Pericardium fibroblast (primary cell): ENCODE measurements around the gene CYP4Z1. TPM values are rescaled to one million over a fixed set of nuclear protein-coding genes. Genes with fewer than 3 reads are reported as not detected.

ENCODE experiments used
- total RNA-seq: library from RNA; depleted of rRNA; stranded (reverse); fragments of >200 nt; gene quantifications from 2 replicates; pipeline ENCODE4 v1.2.3, GENCODE V29; 2015

The CYP4Z1 gene
- total RNA-seq = not detected in 2 replicates

GRCh38 chr1:47067097-47067594 lies at the start of gene CYP4Z1:
CYP4Z1 (plus strand) TSS chr1:47067231; CDS start chr1:47067491, 260 bp downstream.

GRCh38 chr1:47023268-47024140 lies 43.5 kb upstream of the CYP4Z1 start, which contains the start of gene CYP4X1:
CYP4X1 (plus strand) TSS chr1:47023669; CDS start chr1:47023818, 149 bp downstream.

GRCh38 chr1:47137198-47137597 lies 70.2 kb downstream of the CYP4Z1 start, which contains the start of gene CYP4A22:
CYP4A22 (plus strand) TSS chr1:47137441; CDS start chr1:47137486, 45 bp downstream.

Other genes with a start within 250 kb of the CYP4Z1 start
- gene CYP4A11, start 125.8 kb upstream of the CYP4Z1 start, total RNA-seq = not detected in 2 replicates
- 1.4 and 2.9 TPM in 2 replicates for gene CYP4X1, start 43.6 kb upstream of the CYP4Z1 start, total RNA-seq
- not detected in 2 replicates for gene CYP4A22, start 70.2 kb downstream of the CYP4Z1 start, total RNA-seq
- 1.1 TPM in 1 of 2 replicates, not detected in the other for gene PDZK1IP1, start 122.8 kb downstream of the CYP4Z1 start, total RNA-seq
- not detected in 2 replicates for gene TAL1, start 165.0 kb downstream of the CYP4Z1 start, total RNA-seq
- gene STIL, start 246.9 kb downstream of the CYP4Z1 start, total RNA-seq = 1.6 TPM in 2 replicates